SK-N-SH treated with all-trans-retinoic acid at 6 μM for 48 hours (cell line): ENCODE measurements around the gene EPHA6.

Experiments
- ARNTL ChIP-seq: fragments of 450-650 bp; formaldehyde crosslinking; IDR thresholded peaks from 2 replicates; pipeline ENCODE4 v1.5.0; 2020; ENCODE audit warnings: low read depth, mild to moderate bottlenecking, moderate library complexity, borderline replicate concordance
- RARB ChIP-seq: fragments of 250-450 bp; sonication (Bioruptor Pico); IDR thresholded peaks from 2 replicates; pipeline ENCODE4 v1.8.0; 2021; ENCODE audit warnings: mild to moderate bottlenecking, moderate library complexity
- TOX ChIP-seq: fragments of 250-450 bp; sonication (Bioruptor Pico); IDR thresholded peaks from 2 replicates; pipeline ENCODE4 v1.8.0; 2021; ENCODE audit warnings: mild to moderate bottlenecking, moderate library complexity, borderline replicate concordance
- TF ChIP-seq, protein P1 (sequence below): fragments of 250-450 bp; sonication (Bioruptor Pico); IDR thresholded peaks from 2 replicates; pipeline ENCODE4 v1.8.0; 2020; ENCODE audit warnings: mild to moderate bottlenecking, moderate library complexity, borderline replicate concordance
- TF ChIP-seq, protein P2 (sequence below): fragments of 250-450 bp; sonication (Bioruptor Pico); IDR thresholded peaks from 2 replicates; pipeline ENCODE4 v1.5.1; 2020; ENCODE audit warnings: low read depth, mild to moderate bottlenecking, moderate library complexity

DNA sequence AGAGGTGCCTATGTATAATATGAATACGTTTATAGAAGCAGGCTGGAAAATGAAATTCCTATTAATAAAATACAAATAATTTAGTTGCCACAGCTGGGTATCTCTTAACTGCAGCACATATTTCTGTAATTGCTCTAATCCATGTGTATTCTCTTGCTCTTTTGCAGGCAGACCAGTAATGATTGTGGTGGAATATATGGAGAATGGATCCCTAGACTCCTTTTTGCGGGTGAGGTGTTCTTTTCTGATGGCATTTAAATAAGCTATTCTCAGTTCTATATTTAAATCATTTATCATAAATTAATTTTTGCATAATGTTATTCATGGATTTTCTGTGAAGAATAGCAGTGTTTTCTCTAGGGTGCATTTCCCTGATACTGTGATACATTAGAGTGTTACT, 796.2 kb downstream of the EPHA6 start:
- TF ChIP-seq, protein P1, sequence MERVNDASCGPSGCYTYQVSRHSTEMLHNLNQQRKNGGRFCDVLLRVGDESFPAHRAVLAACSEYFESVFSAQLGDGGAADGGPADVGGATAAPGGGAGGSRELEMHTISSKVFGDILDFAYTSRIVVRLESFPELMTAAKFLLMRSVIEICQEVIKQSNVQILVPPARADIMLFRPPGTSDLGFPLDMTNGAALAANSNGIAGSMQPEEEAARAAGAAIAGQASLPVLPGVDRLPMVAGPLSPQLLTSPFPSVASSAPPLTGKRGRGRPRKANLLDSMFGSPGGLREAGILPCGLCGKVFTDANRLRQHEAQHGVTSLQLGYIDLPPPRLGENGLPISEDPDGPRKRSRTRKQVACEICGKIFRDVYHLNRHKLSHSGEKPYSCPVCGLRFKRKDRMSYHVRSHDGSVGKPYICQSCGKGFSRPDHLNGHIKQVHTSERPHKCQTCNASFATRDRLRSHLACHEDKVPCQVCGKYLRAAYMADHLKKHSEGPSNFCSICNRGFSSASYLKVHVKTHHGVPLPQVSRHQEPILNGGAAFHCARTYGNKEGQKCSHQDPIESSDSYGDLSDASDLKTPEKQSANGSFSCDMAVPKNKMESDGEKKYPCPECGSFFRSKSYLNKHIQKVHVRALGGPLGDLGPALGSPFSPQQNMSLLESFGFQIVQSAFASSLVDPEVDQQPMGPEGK = no peak
- TF ChIP-seq ARNTL (CRISPR knock-in tag) = no peak
- TF ChIP-seq, protein P2, sequence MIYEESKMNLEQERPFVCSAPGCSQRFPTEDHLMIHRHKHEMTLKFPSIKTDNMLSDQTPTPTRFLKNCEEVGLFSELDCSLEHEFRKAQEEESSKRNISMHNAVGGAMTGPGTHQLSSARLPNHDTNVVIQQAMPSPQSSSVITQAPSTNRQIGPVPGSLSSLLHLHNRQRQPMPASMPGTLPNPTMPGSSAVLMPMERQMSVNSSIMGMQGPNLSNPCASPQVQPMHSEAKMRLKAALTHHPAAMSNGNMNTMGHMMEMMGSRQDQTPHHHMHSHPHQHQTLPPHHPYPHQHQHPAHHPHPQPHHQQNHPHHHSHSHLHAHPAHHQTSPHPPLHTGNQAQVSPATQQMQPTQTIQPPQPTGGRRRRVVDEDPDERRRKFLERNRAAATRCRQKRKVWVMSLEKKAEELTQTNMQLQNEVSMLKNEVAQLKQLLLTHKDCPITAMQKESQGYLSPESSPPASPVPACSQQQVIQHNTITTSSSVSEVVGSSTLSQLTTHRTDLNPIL (CRISPR knock-in tag) = no peak
- TF ChIP-seq RARB (CRISPR knock-in tag) = no peak
- TF ChIP-seq TOX (CRISPR knock-in tag) = no peak
